ENCODE results near the gene RSPH9.

Gene RSPH9, protein sequence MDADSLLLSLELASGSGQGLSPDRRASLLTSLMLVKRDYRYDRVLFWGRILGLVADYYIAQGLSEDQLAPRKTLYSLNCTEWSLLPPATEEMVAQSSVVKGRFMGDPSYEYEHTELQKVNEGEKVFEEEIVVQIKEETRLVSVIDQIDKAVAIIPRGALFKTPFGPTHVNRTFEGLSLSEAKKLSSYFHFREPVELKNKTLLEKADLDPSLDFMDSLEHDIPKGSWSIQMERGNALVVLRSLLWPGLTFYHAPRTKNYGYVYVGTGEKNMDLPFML

GRCh38 chr6:43644940-43645612 lies at the start of gene RSPH9:
Gene RSPH9, plus strand, starts transcription at chr6:43645036. Its CDS starts 63 bp downstream, at chr6:43645099.
- in situ Hi-C loops (cut with MboI; ENCODE audit: low sequenced_read_pairs) = no loop called here

DNA sequence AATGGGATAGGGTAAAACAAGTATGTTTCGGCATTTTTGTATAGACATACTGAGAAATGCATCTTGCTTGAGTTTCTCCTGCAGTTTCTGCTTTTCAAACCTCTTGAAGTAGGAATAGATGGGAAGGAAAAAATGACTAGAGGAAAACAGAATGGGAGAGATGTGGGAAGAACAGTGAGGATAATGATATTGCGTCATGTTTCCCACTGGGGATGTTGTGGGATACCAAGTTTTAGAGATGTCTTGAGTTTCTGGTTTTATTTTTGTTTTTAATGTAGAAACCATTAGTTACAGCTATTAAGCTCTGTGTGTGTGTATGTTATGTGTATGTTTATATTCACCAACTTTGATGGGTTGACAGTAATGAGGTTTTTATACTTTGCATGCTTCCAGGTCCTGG lies 44.2 kb upstream of the RSPH9 start:
- in situ Hi-C loops (cut with MboI; ENCODE audit: low sequenced_read_pairs) = no loop called here

GRCh38 chr6:43604174-43604573 lies 40.7 kb upstream of the RSPH9 start:
- in situ Hi-C loops (cut with MboI; ENCODE audit: low sequenced_read_pairs) = no loop called here

GRCh38 chr6:43606019-43606418 lies 38.8 kb upstream of the RSPH9 start:
- in situ Hi-C loops (cut with MboI; ENCODE audit: low sequenced_read_pairs) = no loop called here

DNA sequence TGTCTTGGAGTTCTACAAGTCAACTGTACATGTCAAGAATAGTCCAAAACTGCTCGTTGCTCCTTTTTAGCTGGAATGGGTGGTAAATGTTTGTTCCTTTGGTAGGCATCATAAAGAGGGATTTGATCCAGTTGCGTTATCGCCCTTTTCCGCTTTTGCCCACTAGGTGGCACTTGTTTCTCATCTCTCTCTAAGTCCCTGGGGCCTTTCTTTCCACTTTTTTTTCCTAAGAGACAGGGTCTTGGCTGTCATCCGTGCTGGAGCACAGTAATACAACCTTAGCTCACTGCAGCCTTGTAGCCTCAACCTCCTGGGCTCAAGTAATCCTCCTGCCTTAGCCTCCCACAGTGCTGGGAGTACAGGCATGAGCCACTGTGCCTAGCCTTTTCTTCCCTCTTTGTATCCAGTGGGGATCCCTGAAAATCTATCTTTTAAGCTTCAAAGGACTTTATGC lies 36.5 kb upstream of the RSPH9 start:
- in situ Hi-C loops (cut with MboI; ENCODE audit: low sequenced_read_pairs) = no loop called here

- in situ Hi-C loops (cut with MboI; ENCODE audit: low sequenced_read_pairs) = no loop called here
Measured at GRCh38 chr6:43608807-43609206, 36.0 kb upstream of the RSPH9 start.

GRCh38 chr6:43609402-43609801 lies 35.4 kb upstream of the RSPH9 start:
- in situ Hi-C loops (cut with MboI; ENCODE audit: low sequenced_read_pairs) = no loop called here

DNA sequence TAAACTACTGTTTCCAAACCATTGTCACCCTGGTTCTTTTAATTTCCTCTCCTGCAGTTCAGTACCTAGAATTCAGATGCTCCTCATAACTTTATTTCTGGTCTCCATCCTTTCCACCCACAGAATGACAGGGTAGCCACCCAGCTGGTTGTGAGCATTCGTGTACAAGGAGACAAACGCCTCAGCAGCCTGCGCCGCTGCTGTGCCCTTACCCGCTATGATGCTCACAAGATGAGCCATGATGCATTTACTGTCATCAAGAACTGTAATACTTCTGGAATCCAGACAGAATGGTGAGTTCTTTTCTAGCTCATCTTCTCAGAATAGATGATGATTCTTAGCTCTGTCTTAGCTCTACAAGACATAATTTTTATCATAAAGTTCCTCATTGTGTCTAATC lies 34.4 kb upstream of the RSPH9 start:
- in situ Hi-C loops (cut with MboI; ENCODE audit: low sequenced_read_pairs) = no loop called here

GRCh38 chr6:43613721-43614395 lies 31.0 kb upstream of the RSPH9 start:
- in situ Hi-C loops (cut with MboI; ENCODE audit: low sequenced_read_pairs) = no loop called here

DNA sequence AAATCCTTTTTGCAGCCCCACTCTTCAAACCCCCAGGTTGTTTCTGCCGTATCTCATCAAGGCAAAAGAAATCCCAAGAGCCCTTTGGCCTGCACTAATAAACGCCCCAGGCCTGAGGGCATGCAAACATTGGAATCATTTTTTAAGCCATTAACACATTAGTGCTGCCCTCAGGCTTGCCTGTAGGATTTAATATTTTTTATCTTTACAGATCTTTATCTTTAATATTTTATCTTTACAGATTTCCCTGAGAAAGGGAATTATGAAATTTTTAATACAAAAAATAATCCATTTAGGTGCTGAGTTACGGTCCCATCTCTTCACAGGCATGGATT lies 30.5 kb upstream of the RSPH9 start:
- in situ Hi-C loops (cut with MboI; ENCODE audit: low sequenced_read_pairs) = no loop called here

- in situ Hi-C loops (cut with MboI; ENCODE audit: low sequenced_read_pairs) = no loop called here
Measured at GRCh38 chr6:43616725-43617472, 27.9 kb upstream of the RSPH9 start.

DNA sequence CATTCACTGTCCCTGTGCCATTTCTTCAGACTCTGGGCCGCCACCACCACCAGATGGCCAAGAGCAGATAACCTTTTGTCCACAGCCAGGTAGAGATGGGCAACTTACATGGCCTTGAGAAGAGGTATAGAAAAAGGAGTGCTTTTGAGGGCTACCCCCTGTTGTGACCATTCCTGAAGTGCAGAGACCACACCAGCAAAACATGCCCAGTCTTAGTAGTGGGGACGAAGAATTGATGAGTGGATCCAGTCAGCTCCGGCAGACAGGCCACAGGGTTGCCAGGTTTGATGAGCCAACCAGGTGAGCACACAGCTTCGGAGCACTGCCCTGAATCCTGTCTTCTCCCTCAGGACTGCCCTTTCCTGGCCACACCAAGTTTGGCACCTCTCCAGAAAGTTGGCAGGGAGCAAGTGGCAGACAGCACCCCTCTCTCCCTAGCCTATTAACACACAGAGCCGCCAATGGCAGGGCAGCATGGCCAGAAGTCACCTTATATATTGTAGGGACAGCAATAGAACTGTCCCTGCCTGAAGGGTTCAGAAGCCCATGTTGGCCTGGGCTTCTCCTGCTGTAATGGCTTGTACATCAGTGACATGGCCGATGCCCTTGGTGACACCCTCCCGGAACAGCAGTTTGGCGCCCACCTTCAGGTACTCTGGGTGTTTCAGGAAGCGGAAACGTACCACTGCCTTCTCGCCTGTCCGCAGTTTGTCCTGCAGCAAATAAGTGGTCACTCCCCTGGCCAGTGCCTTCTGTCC lies 23.6 kb upstream of the RSPH9 start:
- in situ Hi-C loops (cut with MboI; ENCODE audit: low sequenced_read_pairs) = no loop called here

GRCh38 chr6:43621836-43622180 lies 23.0 kb upstream of the RSPH9 start:
- in situ Hi-C loops (cut with MboI; ENCODE audit: low sequenced_read_pairs) = no loop called here

DNA sequence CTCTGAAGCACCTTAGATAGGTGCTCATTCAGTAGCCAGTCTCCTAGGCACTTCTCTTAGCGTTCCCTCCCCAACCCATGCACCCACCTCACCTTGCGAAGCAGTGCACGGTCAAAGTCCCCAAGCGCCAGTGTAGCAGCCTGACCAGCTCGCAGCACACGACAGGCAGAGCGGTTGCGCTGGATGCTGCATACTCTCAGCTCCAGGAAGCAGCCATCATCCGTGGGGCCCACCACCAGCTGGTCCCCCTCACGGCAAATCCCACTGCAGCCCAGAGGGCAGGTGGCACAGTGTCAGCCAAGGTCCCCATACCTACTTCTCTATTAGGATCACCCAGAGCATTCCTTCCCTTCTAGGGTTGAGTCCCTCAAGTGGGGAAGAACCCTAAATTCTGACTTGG lies 22.3 kb upstream of the RSPH9 start:
- in situ Hi-C loops (cut with MboI; ENCODE audit: low sequenced_read_pairs) = no loop called here

GRCh38 chr6:43623880-43624785 lies 20.7 kb upstream of the RSPH9 start:
- in situ Hi-C loops (cut with MboI; ENCODE audit: low sequenced_read_pairs) = no loop called here

DNA sequence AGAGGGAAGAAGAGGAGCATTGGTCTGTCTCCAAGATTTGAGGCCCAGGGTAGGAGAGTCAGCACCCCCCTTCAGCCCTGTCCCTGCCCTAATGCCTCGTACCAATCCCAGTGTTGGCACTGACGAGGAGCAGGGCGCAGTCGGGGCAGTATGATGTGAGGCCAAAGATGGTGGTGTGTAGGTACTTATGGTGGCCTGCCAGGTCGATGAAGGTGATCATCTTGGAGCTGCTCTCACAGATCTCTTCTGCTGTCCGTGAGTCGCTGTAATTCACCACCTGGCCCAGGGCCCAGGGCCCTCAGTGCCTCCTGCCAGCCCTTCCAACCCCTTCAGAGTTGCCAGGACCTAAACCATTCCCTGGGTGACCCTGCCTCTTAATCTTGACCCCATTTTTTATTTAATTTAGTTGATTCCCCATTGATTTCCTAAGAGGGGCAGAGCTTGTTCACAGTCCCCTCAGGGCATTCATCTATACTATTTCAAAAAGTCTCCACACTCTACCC lies 20.0 kb upstream of the RSPH9 start:
- in situ Hi-C loops (cut with MboI; ENCODE audit: low sequenced_read_pairs) = no loop called here

- in situ Hi-C loops (cut with MboI; ENCODE audit: low sequenced_read_pairs) = no loop called here
Measured at GRCh38 chr6:43625393-43625992, 19.3 kb upstream of the RSPH9 start.

GRCh38 chr6:43627008-43627825 lies 17.6 kb upstream of the RSPH9 start:
- in situ Hi-C loops (cut with MboI; ENCODE audit: low sequenced_read_pairs) = no loop called here

All from hTERT RPE-1 (cell line).